ENCODE results near the gene IL17RA.

The IL17RA gene

DNA sequence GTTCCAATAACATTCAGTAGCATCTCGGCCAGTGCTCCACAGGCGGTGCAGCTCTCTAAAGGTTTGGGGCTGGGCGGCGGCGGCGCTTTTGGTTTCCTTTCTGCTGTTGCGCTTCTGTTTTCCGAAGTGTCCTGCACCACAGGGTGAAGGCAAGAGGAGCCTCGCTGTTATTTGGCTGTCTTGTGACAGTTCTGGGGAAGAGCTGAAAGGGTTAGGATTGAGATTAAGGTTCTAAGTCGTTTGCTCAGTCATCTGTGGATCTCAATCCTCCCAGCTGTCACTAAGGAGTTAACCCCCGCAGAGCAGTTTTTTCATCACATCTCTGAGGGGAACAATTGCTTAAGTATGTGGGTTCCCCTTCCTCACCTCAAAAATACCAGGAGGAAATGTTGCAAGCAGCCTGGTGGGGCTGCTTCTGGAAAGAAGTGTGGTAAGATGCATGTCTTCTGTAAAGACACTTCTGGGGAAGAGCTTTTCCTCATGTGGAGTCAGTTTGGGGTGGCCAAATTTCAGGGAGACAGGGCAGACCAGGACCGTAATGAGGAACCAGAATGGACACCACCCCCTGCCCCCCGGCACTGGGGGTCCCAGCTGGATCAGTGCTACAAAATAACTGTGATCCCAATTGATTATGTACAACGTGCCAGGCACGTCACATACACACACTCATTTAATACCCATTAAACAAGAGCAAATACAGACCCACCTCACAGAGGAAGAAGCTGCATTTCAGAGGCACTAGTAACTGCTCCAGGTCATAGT lies 22.2 kb downstream of the IL17RA start:
- Histone ChIP-seq H3K27ac (ENCODE audit: low read depth, low read length) (no peak overlapping the region), H3K27me3 (ENCODE audit: control insufficient read depth, insufficient read depth, low read length) (no peaks in the 10 kb centered on the region), H3K9ac (ENCODE audit: low read depth, low read length) (no peak overlapping the region), H3K9me3 (ENCODE audit: control insufficient read depth, insufficient read depth, low read length) (no peaks in the 10 kb centered on the region), H3K4me1 (ENCODE audit: control insufficient read depth, insufficient read depth, low read length) (no peaks in the 10 kb centered on the region), H3K4me3 (ENCODE audit: low read depth, low read length) (no peak overlapping the region), H3K36me3 (ENCODE audit: control insufficient read depth, insufficient read depth, low read length) (peaks cover 23% of the 10 kb centered on the region)

DNA sequence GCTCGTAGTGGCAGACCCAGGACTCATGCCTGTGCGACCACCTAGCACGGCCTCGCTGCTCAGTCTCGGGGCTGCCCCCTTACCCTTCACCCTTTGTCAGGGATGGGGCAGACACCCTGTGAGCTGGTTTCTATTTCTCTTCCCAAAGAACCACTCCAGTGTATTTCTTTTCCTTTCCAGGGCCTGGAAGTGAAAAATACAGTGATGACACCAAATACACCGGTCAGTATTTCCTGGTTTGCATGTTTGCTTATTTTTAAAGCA lies 22.7 kb downstream of the IL17RA start:
- Histone ChIP-seq H3K27ac (ENCODE audit: low read depth, low read length) (no peak overlapping the region), H3K9me3 (ENCODE audit: control insufficient read depth, insufficient read depth, low read length) (no peaks in the 10 kb centered on the region), H3K36me3 (ENCODE audit: control insufficient read depth, insufficient read depth, low read length) (peaks cover 20% of the 10 kb centered on the region), H3K27me3 (ENCODE audit: control insufficient read depth, insufficient read depth, low read length) (no peaks in the 10 kb centered on the region), H3K9ac (ENCODE audit: low read depth, low read length) (no peak overlapping the region), H3K4me3 (ENCODE audit: low read depth, low read length) (no peak overlapping the region), H3K4me1 (ENCODE audit: control insufficient read depth, insufficient read depth, low read length) (no peaks in the 10 kb centered on the region)

DNA sequence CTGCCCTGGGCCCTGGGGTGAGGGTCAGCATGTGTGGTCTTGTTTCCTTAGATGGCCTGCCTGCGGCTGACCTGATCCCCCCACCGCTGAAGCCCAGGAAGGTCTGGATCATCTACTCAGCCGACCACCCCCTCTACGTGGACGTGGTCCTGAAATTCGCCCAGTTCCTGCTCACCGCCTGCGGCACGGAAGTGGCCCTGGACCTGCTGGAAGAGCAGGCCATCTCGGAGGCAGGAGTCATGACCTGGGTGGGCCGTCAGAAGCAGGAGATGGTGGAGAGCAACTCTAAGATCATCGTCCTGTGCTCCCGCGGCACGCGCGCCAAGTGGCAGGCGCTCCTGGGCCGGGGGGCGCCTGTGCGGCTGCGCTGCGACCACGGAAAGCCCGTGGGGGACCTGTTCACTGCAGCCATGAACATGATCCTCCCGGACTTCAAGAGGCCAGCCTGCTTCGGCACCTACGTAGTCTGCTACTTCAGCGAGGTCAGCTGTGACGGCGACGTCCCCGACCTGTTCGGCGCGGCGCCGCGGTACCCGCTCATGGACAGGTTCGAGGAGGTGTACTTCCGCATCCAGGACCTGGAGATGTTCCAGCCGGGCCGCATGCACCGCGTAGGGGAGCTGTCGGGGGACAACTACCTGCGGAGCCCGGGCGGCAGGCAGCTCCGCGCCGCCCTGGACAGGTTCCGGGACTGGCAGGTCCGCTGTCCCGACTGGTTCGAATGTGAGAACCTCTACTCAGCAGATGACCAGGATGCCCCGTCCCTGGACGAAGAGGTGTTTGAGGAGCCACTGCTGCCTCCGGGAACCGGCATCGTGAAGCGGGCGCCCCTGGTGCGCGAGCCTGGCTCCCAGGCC lies 23.7 kb downstream of the IL17RA start:
- no peaks in the 10 kb centered on the region for H3K27me3 ChIP-seq (ENCODE audit: control insufficient read depth, insufficient read depth, low read length)
- H3K4me1 ChIP-seq (ENCODE audit: control insufficient read depth, insufficient read depth, low read length) = no peaks in the 10 kb centered on the region
- no peaks in the 10 kb centered on the region for H3K9me3 ChIP-seq (ENCODE audit: control insufficient read depth, insufficient read depth, low read length)
- H3K27ac ChIP-seq (ENCODE audit: low read depth, low read length) = no peak overlapping the region
- H3K9ac ChIP-seq (ENCODE audit: low read depth, low read length) = no peak overlapping the region
- peaks cover 20% of the 10 kb centered on the region for H3K36me3 ChIP-seq (ENCODE audit: control insufficient read depth, insufficient read depth, low read length)
- H3K4me3 ChIP-seq (ENCODE audit: low read depth, low read length) = no peak overlapping the region

DNA sequence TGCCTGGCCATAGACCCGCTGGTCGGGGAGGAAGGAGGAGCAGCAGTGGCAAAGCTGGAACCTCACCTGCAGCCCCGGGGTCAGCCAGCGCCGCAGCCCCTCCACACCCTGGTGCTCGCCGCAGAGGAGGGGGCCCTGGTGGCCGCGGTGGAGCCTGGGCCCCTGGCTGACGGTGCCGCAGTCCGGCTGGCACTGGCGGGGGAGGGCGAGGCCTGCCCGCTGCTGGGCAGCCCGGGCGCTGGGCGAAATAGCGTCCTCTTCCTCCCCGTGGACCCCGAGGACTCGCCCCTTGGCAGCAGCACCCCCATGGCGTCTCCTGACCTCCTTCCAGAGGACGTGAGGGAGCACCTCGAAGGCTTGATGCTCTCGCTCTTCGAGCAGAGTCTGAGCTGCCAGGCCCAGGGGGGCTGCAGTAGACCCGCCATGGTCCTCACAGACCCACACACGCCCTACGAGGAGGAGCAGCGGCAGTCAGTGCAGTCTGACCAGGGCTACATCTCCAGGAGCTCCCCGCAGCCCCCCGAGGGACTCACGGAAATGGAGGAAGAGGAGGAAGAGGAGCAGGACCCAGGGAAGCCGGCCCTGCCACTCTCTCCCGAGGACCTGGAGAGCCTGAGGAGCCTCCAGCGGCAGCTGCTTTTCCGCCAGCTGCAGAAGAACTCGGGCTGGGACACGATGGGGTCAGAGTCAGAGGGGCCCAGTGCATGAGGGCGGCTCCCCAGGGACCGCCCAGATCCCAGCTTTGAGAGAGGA lies 24.5 kb downstream of the IL17RA start:
- Histone ChIP-seq H3K27me3 (ENCODE audit: control insufficient read depth, insufficient read depth, low read length) (no peaks in the 10 kb centered on the region), H3K27ac (ENCODE audit: low read depth, low read length) (no peak overlapping the region)

GRCh38 chr22:17109976-17110375 lies 25.2 kb downstream of the IL17RA start:
- Histone ChIP-seq H3K9me3 (ENCODE audit: control insufficient read depth, insufficient read depth, low read length) (no peaks in the 10 kb centered on the region), H3K27me3 (ENCODE audit: control insufficient read depth, insufficient read depth, low read length) (no peaks in the 10 kb centered on the region), H3K9ac (ENCODE audit: low read depth, low read length) (no peak overlapping the region), H3K27ac (ENCODE audit: low read depth, low read length) (no peak overlapping the region), H3K4me1 (ENCODE audit: control insufficient read depth, insufficient read depth, low read length) (no peaks in the 10 kb centered on the region), H3K36me3 (ENCODE audit: control insufficient read depth, insufficient read depth, low read length) (peaks cover 20% of the 10 kb centered on the region), H3K4me3 (ENCODE audit: low read depth, low read length) (no peak overlapping the region)

More for the DNA sequence above, 24.5 kb downstream of the IL17RA start:
- Histone ChIP-seq H3K9me3 (ENCODE audit: control insufficient read depth, insufficient read depth, low read length) (no peaks in the 10 kb centered on the region), H3K4me3 (ENCODE audit: low read depth, low read length) (no peak overlapping the region), H3K4me1 (ENCODE audit: control insufficient read depth, insufficient read depth, low read length) (no peaks in the 10 kb centered on the region), H3K9ac (ENCODE audit: low read depth, low read length) (no peak overlapping the region), H3K36me3 (ENCODE audit: control insufficient read depth, insufficient read depth, low read length) (peaks cover 20% of the 10 kb centered on the region)

GRCh38 chr22:17110791-17111550 lies 26.2 kb downstream of the IL17RA start:
- no peaks in the 10 kb centered on the region for H3K9me3 ChIP-seq (ENCODE audit: control insufficient read depth, insufficient read depth, low read length)
- no peak overlapping the region for H3K27ac ChIP-seq (ENCODE audit: low read depth, low read length)
- H3K27me3 ChIP-seq (ENCODE audit: control insufficient read depth, insufficient read depth, low read length) = no peaks in the 10 kb centered on the region
- H3K4me3 ChIP-seq (ENCODE audit: low read depth, low read length) = no peak overlapping the region
- H3K36me3 ChIP-seq (ENCODE audit: control insufficient read depth, insufficient read depth, low read length) = peaks cover 17% of the 10 kb centered on the region
- no peaks in the 10 kb centered on the region for H3K4me1 ChIP-seq (ENCODE audit: control insufficient read depth, insufficient read depth, low read length)
- H3K9ac ChIP-seq (ENCODE audit: low read depth, low read length) = no peak overlapping the region

DNA sequence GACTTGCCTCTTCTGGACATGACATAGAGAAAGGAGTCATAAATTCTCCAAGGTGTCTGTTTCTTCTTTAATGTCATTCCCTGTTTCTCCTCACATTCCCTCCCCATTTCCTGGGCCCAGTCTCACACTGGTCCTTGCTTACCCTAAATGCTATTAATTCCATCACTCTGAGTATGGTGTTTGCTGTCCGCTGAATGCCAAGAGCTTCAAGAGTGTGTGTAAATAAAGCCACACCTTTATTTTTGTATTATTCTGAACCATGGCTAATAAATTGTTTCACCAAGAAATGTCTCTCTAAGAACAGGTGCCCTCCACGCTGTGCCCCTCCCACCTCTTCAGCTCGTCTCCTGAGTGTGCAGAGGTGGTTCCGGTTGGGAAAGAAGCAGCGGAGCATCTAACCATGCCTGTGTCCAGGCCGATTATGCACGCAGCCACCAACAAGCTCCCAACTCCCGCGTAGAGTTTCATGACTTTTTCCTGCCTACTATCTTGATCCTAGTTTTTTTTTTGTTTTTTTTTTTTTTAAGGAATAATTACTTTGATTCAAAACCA lies 27.8 kb downstream of the IL17RA start:
- Histone ChIP-seq H3K27me3 (ENCODE audit: control insufficient read depth, insufficient read depth, low read length) (no peaks in the 10 kb centered on the region), H3K27ac (ENCODE audit: low read depth, low read length) (no peak overlapping the region), H3K4me1 (ENCODE audit: control insufficient read depth, insufficient read depth, low read length) (peaks cover 12% of the 10 kb centered on the region), H3K9ac (ENCODE audit: low read depth, low read length) (no peak overlapping the region), H3K9me3 (ENCODE audit: control insufficient read depth, insufficient read depth, low read length) (no peaks in the 10 kb centered on the region), H3K4me3 (ENCODE audit: low read depth, low read length) (no peak overlapping the region), H3K36me3 (ENCODE audit: control insufficient read depth, insufficient read depth, low read length) (peaks cover 9% of the 10 kb centered on the region)

DNA sequence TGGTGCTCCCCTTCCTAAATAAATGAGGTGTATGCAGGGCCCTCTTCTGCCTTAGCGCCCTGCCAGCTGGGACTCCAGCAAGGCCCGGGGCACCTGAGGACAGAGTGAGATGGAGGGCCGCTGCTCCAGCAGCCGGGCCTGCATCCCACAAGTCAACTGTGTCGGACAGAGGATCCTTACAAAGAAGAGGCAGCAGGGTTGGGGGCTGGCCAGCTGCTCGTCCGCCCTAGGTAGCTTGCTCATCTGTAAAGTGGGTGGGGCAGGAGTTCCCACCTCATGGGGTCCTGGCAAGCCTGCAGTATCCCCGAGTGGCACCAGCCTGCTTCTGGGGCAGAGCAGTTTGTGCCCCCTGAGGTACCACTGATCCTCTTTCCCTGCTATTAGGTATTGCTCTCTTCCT lies 28.8 kb downstream of the IL17RA start:
- peaks cover 17% of the 10 kb centered on the region for H3K4me1 ChIP-seq (ENCODE audit: control insufficient read depth, insufficient read depth, low read length)
- no peaks in the 10 kb centered on the region for H3K27me3 ChIP-seq (ENCODE audit: control insufficient read depth, insufficient read depth, low read length)
- H3K27ac ChIP-seq (ENCODE audit: low read depth, low read length) = no peak overlapping the region
- no peak overlapping the region for H3K4me3 ChIP-seq (ENCODE audit: low read depth, low read length)
- no peak overlapping the region for H3K9ac ChIP-seq (ENCODE audit: low read depth, low read length)
- peaks cover 3% of the 10 kb centered on the region for H3K36me3 ChIP-seq (ENCODE audit: control insufficient read depth, insufficient read depth, low read length)
- H3K9me3 ChIP-seq (ENCODE audit: control insufficient read depth, insufficient read depth, low read length) = no peaks in the 10 kb centered on the region

DNA sequence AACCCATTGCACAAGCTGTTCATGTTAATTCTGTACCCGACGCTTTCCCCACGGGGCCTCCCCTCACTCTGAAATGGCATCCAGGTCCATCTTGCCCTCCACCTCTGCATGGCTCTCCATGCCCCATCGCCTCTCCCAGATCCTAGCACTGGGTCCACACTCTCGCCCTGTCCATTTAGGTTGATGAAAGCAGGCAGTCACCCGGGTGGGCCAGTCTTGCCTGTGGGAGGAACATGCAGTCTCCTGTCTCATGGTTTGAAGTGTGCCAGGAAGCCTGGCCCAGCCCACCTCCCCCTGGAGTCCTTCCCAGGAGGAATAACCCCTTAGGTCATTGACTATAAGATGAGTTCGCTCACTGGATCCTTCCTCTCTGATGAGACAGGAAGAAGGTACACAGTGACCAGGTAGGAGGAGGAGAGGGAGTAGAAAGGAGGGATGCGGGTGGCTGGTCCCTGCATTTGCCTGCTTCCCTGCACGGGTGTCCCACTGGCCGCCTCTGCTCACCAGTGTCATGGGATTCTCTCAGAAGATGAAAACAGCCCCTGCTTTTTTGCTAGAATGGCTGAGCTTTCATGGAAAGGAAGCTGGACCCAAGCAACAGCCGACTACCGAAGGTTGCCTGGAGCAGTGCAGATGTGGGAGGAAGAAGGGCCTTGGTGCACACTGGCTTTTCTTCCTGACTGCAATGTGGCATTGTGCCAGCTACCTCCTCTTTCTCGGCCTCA lies 29.5 kb downstream of the IL17RA start:
- peaks cover 17% of the 10 kb centered on the region for H3K4me1 ChIP-seq (ENCODE audit: control insufficient read depth, insufficient read depth, low read length)

GRCh38 chr22:17114898-17115235 lies 30.1 kb downstream of the IL17RA start:
- H3K27me3 ChIP-seq (ENCODE audit: control insufficient read depth, insufficient read depth, low read length) = peaks cover 4% of the 10 kb centered on the region; the same call in 1 of the 2 replicates
- no peak overlapping the region for H3K4me3 ChIP-seq (ENCODE audit: low read depth, low read length)
- no peak overlapping the region for H3K27ac ChIP-seq (ENCODE audit: low read depth, low read length)
- H3K4me1 ChIP-seq (ENCODE audit: control insufficient read depth, insufficient read depth, low read length) = peaks cover 17% of the 10 kb centered on the region
- H3K9ac ChIP-seq (ENCODE audit: low read depth, low read length) = no peak overlapping the region
- H3K9me3 ChIP-seq (ENCODE audit: control insufficient read depth, insufficient read depth, low read length) = no peaks in the 10 kb centered on the region
- H3K36me3 ChIP-seq (ENCODE audit: control insufficient read depth, insufficient read depth, low read length) = no peaks in the 10 kb centered on the region

More for the DNA sequence above, 29.5 kb downstream of the IL17RA start:
- Histone ChIP-seq H3K9me3 (ENCODE audit: control insufficient read depth, insufficient read depth, low read length) (no peaks in the 10 kb centered on the region), H3K27ac (ENCODE audit: low read depth, low read length) (no peak overlapping the region), H3K36me3 (ENCODE audit: control insufficient read depth, insufficient read depth, low read length) (no peaks in the 10 kb centered on the region), H3K4me3 (ENCODE audit: low read depth, low read length) (no peak overlapping the region), H3K27me3 (ENCODE audit: control insufficient read depth, insufficient read depth, low read length) (peaks cover 4% of the 10 kb centered on the region; the same call in 1 of the 2 replicates), H3K9ac (ENCODE audit: low read depth, low read length) (no peak overlapping the region)
